HepG2 (cell line): ENCODE data around the gene TMEM198. TPM values are rescaled to one million over a fixed set of nuclear protein-coding genes. Genes with fewer than 3 reads are reported as not detected.

ENCODE experiments used
- CEBPG ChIP-seq: IDR thresholded peaks from 2 replicates; pipeline ENCODE4 v1.6.1; 2016
- GZF1 ChIP-seq: sonication (generic); formaldehyde crosslinking; IDR thresholded peaks from 2 replicates; pipeline ENCODE4 v1.5.1; 2020; ENCODE audit warnings: mild to moderate bottlenecking, missing genetic modification reagents
- HMG20B ChIP-seq: conservative IDR thresholded peaks from 2 replicates; pipeline ENCODE4 v1.6.1; 2016; ENCODE audit warnings: missing genetic modification reagents, missing compliant biosample characterization
- KDM3A ChIP-seq: IDR thresholded peaks from 2 replicates; pipeline ENCODE4 v1.6.1; 2018; ENCODE audit warnings: low read depth, missing compliant biosample characterization
- KLF15 ChIP-seq: sonication (generic); formaldehyde crosslinking; IDR thresholded peaks from 2 replicates; pipeline ENCODE4 v1.8.1; 2023; ENCODE audit warnings: borderline replicate concordance, mild to moderate bottlenecking, inconsistent platforms, missing genetic modification reagents, mixed read lengths
- RNF2 ChIP-seq: fragments of 450-650 bp; conservative IDR thresholded peaks from 2 replicates; pipeline ENCODE4 v1.6.1; 2016; ENCODE audit warnings: low read depth
- SMARCC2 ChIP-seq: fragments of 450-650 bp; IDR thresholded peaks from 2 replicates; pipeline ENCODE4 v1.6.1; 2017; ENCODE audit warnings: antibody characterized with exemption, mild to moderate bottlenecking
- TOE1 ChIP-seq: sonication (generic); formaldehyde crosslinking; IDR thresholded peaks from 2 replicates; pipeline ENCODE4 v1.4.0; 2020; ENCODE audit warnings: mild to moderate bottlenecking, missing genetic modification reagents
- ZBTB1 ChIP-seq: sonication (generic); formaldehyde crosslinking; IDR thresholded peaks from 2 replicates; pipeline ENCODE4 v1.4.0; 2020; ENCODE audit warnings: missing genetic modification reagents, borderline replicate concordance
- ZFY ChIP-seq: sonication (generic); formaldehyde crosslinking; IDR thresholded peaks from 2 replicates; pipeline ENCODE4 v1.4.0; 2020; ENCODE audit warnings: missing genetic modification reagents
- ZNF180 ChIP-seq: sonication (generic); formaldehyde crosslinking; IDR thresholded peaks from 2 replicates; pipeline ENCODE4 v1.4.0; 2020; ENCODE audit warnings: low read depth, missing genetic modification reagents, borderline replicate concordance
- ZNF446 ChIP-seq: sonication (generic); formaldehyde crosslinking; IDR thresholded peaks from 2 replicates; pipeline ENCODE4 v1.5.0; 2020; ENCODE audit warnings: mild to moderate bottlenecking, missing genetic modification reagents
- ZNF460 ChIP-seq: sonication (generic); formaldehyde crosslinking; IDR thresholded peaks from 2 replicates; pipeline ENCODE4 v1.5.1; 2020; ENCODE audit warnings: missing genetic modification reagents, mild to moderate bottlenecking, borderline replicate concordance
- ZNF724P ChIP-seq: sonication (generic); formaldehyde crosslinking; IDR thresholded peaks from 2 replicates; pipeline ENCODE4 v1.8.0; 2022; ENCODE audit warnings: missing genetic modification reagents, borderline replicate concordance
- ZNF879 ChIP-seq: sonication (generic); formaldehyde crosslinking; IDR thresholded peaks from 2 replicates; pipeline ENCODE4 v1.8.1; 2023; ENCODE audit warnings: missing genetic modification reagents
- ZSCAN25 ChIP-seq: sonication (generic); formaldehyde crosslinking; IDR thresholded peaks from 2 replicates; pipeline ENCODE4 v1.8.0; 2022; ENCODE audit warnings: mild to moderate bottlenecking, missing genetic modification reagents
- polyA plus RNA-seq, 8 experiments: library from polyadenylated mRNA; depleted of rRNA in 3 of 8; stranded (reverse) in 7 of 8; unstranded in 1 of 8; fragments of >200 nt; fragmentation: Illumina TruSeq in 4 of 8; extraction: Trizol in 4 of 8; gene quantifications; 2 replicates each; pipeline versions ENCODE4 v1.2.1 to v1.2.3, GENCODE V29; 2011 to 2016; ENCODE audit warnings: low read depth in 4 of 8, missing spikeins in 1 of 8, mixed read lengths in 1 of 8; ENCODE audit not compliant: insufficient read depth in 1 of 8
- total RNA-seq, 5 experiments: library from RNA; depleted of rRNA; stranded (reverse); fragments of >200 nt; fragmentation: Illumina TruSeq; extraction: Trizol; gene quantifications; 2 replicates each; pipeline ENCODE4 v1.2.3, GENCODE V29; 2016; ENCODE audit warnings: low read depth in 1 of 5
- TF ChIP-seq, protein P1 (sequence below): sonication (generic); formaldehyde crosslinking; IDR thresholded peaks from 2 replicates; pipeline ENCODE4 v1.4.0; 2020; ENCODE audit warnings: missing genetic modification reagents
- TF ChIP-seq, protein P2 (sequence below): sonication (generic); formaldehyde crosslinking; IDR thresholded peaks from 2 replicates; pipeline ENCODE4 v1.5.1; 2020; ENCODE audit warnings: missing genetic modification reagents, mild to moderate bottlenecking, borderline replicate concordance
- TF ChIP-seq, protein P3 (sequence below), 2 experiments: IDR thresholded peaks; 2 replicates each; pipeline ENCODE4 v1.6.1; 2011 to 2012; ENCODE audit warnings: low read length in 2 of 2, borderline replicate concordance in 1 of 2, low read depth in 1 of 2, mild to moderate bottlenecking in 1 of 2, moderate library complexity in 1 of 2
- TF ChIP-seq, protein P4 (sequence below): sonication (generic); formaldehyde crosslinking; IDR thresholded peaks from 2 replicates; pipeline ENCODE4 v1.5.0; 2020; ENCODE audit warnings: missing genetic modification reagents

TMEM198 gene
- total and polyA plus RNA-seq, 2 of the 13 experiments (the other 11 are each of a cell fraction or from before 2014, with no cell fraction given): 17.3 to 23.5 TPM

DNA sequence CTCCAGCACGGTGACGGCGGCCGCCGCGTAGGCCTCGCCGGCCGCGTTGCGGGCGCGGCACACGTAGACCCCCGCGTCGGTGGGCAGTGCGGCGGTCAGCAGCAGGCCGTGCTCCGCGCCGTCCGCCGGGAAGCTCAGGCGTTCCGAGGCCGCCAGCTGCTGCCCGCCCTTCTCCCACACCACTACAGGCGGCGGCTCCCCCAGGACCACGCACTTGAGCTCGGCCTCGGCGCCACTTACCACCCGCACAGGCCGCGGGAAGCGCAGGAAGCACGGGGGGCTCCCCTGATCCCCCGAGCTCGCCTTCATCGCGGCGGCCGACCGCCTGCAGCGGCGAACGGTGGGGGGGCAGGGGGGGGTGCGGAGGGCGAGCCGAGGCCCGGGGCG is 27.1 kb downstream of the TMEM198 start (continued):
- TF ChIP-seq, protein P1, sequence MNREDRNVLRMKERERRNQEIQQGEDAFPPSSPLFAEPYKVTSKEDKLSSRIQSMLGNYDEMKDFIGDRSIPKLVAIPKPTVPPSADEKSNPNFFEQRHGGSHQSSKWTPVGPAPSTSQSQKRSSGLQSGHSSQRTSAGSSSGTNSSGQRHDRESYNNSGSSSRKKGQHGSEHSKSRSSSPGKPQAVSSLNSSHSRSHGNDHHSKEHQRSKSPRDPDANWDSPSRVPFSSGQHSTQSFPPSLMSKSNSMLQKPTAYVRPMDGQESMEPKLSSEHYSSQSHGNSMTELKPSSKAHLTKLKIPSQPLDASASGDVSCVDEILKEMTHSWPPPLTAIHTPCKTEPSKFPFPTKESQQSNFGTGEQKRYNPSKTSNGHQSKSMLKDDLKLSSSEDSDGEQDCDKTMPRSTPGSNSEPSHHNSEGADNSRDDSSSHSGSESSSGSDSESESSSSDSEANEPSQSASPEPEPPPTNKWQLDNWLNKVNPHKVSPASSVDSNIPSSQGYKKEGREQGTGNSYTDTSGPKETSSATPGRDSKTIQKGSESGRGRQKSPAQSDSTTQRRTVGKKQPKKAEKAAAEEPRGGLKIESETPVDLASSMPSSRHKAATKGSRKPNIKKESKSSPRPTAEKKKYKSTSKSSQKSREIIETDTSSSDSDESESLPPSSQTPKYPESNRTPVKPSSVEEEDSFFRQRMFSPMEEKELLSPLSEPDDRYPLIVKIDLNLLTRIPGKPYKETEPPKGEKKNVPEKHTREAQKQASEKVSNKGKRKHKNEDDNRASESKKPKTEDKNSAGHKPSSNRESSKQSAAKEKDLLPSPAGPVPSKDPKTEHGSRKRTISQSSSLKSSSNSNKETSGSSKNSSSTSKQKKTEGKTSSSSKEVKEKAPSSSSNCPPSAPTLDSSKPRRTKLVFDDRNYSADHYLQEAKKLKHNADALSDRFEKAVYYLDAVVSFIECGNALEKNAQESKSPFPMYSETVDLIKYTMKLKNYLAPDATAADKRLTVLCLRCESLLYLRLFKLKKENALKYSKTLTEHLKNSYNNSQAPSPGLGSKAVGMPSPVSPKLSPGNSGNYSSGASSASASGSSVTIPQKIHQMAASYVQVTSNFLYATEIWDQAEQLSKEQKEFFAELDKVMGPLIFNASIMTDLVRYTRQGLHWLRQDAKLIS (CRISPR knock-in tag): no peak
- TF ChIP-seq CEBPG (no peak), ZNF180 (no peak), ZFY (peak; percentile 81), ZNF879 (CRISPR knock-in tag) (no peak), ZNF460 (no peak), ZBTB1 (CRISPR knock-in tag) (no peak), RNF2 (no peak; the same call in 1 of the 2 replicates), HMG20B (CRISPR knock-in tag) (no peak), TOE1 (CRISPR knock-in tag) (no peak), ZSCAN25 (CRISPR knock-in tag) (no peak), ZNF724P (no peak; the same call in 1 of the 2 replicates), KLF15 (CRISPR knock-in tag) (no peak), SMARCC2 (no peak), ZNF446 (CRISPR knock-in tag) (0 out of 2 replicates have a peak, but pooled peaks have one; percentile 2), GZF1 (no peak), KDM3A (CRISPR knock-in tag) (no peak)
- TF ChIP-seq, protein P2, sequence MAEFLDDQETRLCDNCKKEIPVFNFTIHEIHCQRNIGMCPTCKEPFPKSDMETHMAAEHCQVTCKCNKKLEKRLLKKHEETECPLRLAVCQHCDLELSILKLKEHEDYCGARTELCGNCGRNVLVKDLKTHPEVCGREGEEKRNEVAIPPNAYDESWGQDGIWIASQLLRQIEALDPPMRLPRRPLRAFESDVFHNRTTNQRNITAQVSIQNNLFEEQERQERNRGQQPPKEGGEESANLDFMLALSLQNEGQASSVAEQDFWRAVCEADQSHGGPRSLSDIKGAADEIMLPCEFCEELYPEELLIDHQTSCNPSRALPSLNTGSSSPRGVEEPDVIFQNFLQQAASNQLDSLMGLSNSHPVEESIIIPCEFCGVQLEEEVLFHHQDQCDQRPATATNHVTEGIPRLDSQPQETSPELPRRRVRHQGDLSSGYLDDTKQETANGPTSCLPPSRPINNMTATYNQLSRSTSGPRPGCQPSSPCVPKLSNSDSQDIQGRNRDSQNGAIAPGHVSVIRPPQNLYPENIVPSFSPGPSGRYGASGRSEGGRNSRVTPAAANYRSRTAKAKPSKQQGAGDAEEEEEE (CRISPR knock-in tag): no peak
- TF ChIP-seq, protein P3, sequence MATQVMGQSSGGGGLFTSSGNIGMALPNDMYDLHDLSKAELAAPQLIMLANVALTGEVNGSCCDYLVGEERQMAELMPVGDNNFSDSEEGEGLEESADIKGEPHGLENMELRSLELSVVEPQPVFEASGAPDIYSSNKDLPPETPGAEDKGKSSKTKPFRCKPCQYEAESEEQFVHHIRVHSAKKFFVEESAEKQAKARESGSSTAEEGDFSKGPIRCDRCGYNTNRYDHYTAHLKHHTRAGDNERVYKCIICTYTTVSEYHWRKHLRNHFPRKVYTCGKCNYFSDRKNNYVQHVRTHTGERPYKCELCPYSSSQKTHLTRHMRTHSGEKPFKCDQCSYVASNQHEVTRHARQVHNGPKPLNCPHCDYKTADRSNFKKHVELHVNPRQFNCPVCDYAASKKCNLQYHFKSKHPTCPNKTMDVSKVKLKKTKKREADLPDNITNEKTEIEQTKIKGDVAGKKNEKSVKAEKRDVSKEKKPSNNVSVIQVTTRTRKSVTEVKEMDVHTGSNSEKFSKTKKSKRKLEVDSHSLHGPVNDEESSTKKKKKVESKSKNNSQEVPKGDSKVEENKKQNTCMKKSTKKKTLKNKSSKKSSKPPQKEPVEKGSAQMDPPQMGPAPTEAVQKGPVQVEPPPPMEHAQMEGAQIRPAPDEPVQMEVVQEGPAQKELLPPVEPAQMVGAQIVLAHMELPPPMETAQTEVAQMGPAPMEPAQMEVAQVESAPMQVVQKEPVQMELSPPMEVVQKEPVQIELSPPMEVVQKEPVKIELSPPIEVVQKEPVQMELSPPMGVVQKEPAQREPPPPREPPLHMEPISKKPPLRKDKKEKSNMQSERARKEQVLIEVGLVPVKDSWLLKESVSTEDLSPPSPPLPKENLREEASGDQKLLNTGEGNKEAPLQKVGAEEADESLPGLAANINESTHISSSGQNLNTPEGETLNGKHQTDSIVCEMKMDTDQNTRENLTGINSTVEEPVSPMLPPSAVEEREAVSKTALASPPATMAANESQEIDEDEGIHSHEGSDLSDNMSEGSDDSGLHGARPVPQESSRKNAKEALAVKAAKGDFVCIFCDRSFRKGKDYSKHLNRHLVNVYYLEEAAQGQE (IDR thresholded peaks at IDR 0.05; ENCODE audit: borderline replicate concordance in 1 of 2, low read depth in 1 of 2, low read length in 2 of 2): no peak
- TF ChIP-seq, protein P4, sequence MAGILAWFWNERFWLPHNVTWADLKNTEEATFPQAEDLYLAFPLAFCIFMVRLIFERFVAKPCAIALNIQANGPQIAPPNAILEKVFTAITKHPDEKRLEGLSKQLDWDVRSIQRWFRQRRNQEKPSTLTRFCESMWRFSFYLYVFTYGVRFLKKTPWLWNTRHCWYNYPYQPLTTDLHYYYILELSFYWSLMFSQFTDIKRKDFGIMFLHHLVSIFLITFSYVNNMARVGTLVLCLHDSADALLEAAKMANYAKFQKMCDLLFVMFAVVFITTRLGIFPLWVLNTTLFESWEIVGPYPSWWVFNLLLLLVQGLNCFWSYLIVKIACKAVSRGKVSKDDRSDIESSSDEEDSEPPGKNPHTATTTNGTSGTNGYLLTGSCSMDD: no peak
